HepG2 (cell line): ENCODE measurements around the gene BEGAIN. TPM values are rescaled to one million over a fixed set of nuclear protein-coding genes. Genes with fewer than 3 reads are reported as not detected.

Experiments used
- FOXP4 ChIP-seq: sonication (generic); formaldehyde crosslinking; IDR thresholded peaks from 2 replicates; pipeline ENCODE4 v1.4.0; 2020; ENCODE audit warnings: missing genetic modification reagents
- polyA plus RNA-seq, 8 experiments: library from polyadenylated mRNA; depleted of rRNA in 3 of 8; stranded (reverse) in 7 of 8; unstranded in 1 of 8; fragments of >200 nt; fragmentation: Illumina TruSeq in 4 of 8; extraction: Trizol in 4 of 8; gene quantifications; 2 replicates each; pipeline versions ENCODE4 v1.2.1 to v1.2.3, GENCODE V29; 2011 to 2016; ENCODE audit warnings: low read depth in 4 of 8, missing spikeins in 1 of 8, mixed read lengths in 1 of 8; ENCODE audit not compliant: insufficient read depth in 1 of 8
- total RNA-seq, 5 experiments: library from RNA; depleted of rRNA; stranded (reverse); fragments of >200 nt; fragmentation: Illumina TruSeq; extraction: Trizol; gene quantifications; 2 replicates each; pipeline ENCODE4 v1.2.3, GENCODE V29; 2016; ENCODE audit warnings: low read depth in 1 of 5
- TF ChIP-seq, protein P1 (sequence below): sonication (generic); formaldehyde crosslinking; IDR thresholded peaks from 2 replicates; pipeline ENCODE4 v1.4.0; 2020; ENCODE audit warnings: missing genetic modification reagents
- TF ChIP-seq, protein P2 (sequence below): sonication (generic); formaldehyde crosslinking; IDR thresholded peaks from 2 replicates; pipeline ENCODE4 v1.8.1; 2023; ENCODE audit warnings: mild to moderate bottlenecking, missing genetic modification reagents

The BEGAIN gene
- total and polyA plus RNA-seq, 2 of the 13 experiments (the other 11 are each of a cell fraction or from before 2014, with no cell fraction given) = not detected

DNA sequence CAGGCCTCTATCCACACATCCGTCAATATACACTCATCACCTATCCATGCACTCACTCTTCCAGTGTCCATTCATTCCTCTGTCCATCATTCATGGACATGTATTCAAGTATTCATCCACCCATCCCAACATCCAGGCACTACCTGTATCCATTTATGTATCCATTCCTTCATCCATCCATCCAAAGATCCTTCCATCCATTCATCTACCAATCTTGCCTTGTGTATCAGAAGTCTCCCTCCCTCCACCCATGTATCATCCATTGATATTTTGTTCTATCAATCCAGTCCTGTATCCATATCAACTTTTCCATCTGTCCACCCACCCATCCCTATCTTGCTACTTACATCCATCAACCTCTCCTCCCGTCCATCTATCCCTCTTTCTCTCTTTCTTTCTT is 4.0 kb downstream of the BEGAIN start (continued):
- TF ChIP-seq, protein P1, sequence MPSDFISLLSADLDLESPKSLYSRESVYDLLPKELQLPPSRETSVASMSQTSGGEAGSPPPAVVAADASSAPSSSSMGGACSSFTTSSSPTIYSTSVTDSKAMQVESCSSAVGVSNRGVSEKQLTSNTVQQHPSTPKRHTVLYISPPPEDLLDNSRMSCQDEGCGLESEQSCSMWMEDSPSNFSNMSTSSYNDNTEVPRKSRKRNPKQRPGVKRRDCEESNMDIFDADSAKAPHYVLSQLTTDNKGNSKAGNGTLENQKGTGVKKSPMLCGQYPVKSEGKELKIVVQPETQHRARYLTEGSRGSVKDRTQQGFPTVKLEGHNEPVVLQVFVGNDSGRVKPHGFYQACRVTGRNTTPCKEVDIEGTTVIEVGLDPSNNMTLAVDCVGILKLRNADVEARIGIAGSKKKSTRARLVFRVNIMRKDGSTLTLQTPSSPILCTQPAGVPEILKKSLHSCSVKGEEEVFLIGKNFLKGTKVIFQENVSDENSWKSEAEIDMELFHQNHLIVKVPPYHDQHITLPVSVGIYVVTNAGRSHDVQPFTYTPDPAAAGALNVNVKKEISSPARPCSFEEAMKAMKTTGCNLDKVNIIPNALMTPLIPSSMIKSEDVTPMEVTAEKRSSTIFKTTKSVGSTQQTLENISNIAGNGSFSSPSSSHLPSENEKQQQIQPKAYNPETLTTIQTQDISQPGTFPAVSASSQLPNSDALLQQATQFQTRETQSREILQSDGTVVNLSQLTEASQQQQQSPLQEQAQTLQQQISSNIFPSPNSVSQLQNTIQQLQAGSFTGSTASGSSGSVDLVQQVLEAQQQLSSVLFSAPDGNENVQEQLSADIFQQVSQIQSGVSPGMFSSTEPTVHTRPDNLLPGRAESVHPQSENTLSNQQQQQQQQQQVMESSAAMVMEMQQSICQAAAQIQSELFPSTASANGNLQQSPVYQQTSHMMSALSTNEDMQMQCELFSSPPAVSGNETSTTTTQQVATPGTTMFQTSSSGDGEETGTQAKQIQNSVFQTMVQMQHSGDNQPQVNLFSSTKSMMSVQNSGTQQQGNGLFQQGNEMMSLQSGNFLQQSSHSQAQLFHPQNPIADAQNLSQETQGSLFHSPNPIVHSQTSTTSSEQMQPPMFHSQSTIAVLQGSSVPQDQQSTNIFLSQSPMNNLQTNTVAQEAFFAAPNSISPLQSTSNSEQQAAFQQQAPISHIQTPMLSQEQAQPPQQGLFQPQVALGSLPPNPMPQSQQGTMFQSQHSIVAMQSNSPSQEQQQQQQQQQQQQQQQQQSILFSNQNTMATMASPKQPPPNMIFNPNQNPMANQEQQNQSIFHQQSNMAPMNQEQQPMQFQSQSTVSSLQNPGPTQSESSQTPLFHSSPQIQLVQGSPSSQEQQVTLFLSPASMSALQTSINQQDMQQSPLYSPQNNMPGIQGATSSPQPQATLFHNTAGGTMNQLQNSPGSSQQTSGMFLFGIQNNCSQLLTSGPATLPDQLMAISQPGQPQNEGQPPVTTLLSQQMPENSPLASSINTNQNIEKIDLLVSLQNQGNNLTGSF = no peak
- TF ChIP-seq FOXP4 (CRISPR knock-in tag) = no peak
- TF ChIP-seq, protein P2, sequence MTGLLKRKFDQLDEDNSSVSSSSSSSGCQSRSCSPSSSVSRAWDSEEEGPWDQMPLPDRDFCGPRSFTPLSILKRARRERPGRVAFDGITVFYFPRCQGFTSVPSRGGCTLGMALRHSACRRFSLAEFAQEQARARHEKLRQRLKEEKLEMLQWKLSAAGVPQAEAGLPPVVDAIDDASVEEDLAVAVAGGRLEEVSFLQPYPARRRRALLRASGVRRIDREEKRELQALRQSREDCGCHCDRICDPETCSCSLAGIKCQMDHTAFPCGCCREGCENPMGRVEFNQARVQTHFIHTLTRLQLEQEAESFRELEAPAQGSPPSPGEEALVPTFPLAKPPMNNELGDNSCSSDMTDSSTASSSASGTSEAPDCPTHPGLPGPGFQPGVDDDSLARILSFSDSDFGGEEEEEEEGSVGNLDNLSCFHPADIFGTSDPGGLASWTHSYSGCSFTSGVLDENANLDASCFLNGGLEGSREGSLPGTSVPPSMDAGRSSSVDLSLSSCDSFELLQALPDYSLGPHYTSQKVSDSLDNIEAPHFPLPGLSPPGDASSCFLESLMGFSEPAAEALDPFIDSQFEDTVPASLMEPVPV (CRISPR knock-in tag) = no peak
